GM21529 (cell line): Measurements from ENCODE around the gene STH.
"Not testable (repeated sequence)": the region's sequence is repeated elsewhere in the genome, so short reads cannot be mapped to it uniquely, and the experiment has no call there.

Experiments
- ATAC-seq: cut with Tn5 transposase; IDR thresholded peaks from one replicate; pipeline ENCODE4 v1.9.1; 2021; ENCODE audit not compliant: unreplicated experiment

The STH gene

DNA sequence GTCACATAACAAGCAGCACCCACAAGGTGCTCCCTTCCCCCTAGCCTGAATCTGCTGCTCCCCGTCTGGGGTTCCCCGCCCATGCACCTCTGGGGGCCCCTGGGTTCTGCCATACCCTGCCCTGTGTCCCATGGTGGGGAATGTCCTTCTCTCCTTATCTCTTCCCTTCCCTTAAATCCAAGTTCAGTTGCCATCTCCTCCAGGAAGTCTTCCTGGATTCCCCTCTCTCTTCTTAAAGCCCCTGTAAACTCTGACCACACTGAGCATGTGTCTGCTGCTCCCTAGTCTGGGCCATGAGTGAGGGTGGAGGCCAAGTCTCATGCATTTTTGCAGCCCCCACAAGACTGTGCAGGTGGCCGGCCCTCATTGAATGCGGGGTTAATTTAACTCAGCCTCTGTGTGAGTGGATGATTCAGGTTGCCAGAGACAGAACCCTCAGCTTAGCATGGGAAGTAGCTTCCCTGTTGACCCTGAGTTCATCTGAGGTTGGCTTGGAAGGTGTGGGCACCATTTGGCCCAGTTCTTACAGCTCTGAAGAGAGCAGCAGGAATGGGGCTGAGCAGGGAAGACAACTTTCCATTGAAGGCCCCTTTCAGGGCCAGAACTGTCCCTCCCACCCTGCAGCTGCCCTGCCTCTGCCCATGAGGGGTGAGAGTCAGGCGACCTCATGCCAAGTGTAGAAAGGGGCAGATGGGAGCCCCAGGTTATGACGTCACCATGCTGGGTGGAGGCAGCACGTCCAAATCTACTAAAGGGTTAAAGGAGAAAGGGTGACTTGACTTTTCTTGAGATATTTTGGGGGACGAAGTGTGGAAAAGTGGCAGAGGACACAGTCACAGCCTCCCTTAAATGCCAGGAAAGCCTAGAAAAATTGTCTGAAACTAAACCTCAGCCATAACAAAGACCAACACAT, at the start of gene STH:
STH (plus strand) TSS at position 264 of the 913 bp plus-strand sequence; CDS start at position 294, 30 bp downstream.
- no peak for ATAC-seq

DNA sequence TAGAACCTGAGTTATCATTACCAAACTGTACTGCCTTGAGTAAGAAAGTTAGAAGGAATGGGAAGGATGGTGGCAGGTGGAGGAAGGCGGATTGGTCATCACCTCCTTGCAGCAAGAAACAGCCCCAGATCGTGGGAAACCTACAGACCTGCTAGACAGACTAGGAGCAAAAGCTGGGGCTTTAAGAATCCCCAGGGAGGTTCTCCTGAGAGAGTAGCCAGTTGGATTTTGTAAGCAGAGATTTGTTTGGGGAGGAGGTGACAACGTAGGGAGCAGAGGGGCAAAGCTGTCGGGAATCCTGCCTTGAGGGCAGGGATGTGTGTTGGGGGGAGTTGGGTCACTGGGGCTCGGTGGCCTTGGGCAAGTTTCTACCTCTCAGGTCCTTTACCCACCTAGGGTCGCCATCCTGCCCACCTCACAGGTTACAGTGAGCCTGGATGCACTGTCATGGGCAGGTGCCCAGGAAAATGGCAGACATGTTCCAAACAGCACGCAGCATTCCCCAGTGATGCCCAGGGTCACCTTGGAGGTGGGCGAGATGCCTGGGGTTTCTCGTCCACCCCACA, 49.2 kb upstream of the STH start:
- no peak for ATAC-seq

GRCh38 chr17:45950888-45951287, 48.2 kb upstream of the STH start:
- no peak for ATAC-seq

DNA sequence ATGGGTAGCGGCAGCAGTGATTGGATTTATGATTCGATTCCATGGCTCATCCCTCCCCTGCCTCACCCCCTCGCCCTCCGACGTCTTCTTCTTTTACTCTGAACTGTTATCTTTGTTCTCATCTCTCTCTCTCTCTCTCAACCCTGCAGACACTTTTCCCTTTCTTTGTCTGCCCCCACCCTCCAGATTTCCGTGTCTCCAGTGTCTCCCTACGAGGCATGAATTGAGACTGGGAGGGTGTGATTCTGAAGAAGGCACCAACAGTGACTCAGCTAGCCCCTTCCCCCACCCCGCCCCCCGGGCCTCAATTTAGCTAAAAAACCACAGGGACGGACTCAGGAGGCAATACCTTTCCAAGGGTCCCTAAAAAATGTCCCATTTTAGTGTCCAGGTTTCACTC, 47.6 kb upstream of the STH start:
- ATAC-seq = no peak

GRCh38 chr17:45951941-45952340, 47.1 kb upstream of the STH start:
- ATAC-seq = no peak

DNA sequence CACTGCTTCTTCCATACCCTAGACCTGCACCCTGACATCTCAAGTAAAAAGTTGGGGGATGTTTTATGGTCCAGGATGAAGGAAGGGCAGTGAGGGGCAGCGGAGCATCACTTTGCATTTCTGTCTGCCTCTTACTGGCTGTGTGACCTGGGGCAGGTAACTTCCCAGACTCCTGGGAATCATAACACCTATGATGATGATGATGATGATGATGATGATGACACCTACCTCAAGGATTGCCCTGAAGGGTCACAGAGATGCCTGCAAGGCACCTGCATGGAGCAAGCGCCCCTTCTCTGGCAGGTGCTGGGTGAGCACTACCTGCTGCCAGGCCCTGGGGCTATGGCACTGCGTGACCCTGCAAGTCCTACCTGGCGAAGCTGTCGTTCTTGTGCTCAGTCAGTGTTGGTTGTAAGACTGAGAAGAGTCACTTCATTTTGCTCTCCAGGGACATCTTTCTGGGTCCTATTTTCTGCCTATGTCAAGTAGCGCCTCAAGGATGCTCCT, 46.2 kb upstream of the STH start:
- ATAC-seq = no peak

DNA sequence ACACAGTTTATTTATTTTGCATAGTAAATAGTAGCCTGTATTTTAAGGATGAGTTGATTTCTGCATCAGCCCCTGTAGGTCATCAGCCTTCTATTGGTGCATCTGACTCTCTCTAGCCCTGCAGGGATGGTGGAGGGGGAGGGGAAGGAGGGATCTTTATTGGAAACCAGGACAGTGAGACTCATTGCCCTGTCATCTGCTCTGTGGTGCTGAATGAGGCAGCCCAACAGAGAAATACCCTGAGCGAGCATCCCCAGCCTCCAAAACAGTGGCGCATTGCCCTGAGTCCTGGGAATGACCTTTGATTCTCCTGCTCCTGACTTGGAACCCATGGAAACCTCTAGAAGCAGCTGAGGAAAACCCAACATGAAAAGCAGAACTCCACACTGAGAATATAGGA, 45.5 kb upstream of the STH start:
- no peak for ATAC-seq

DNA sequence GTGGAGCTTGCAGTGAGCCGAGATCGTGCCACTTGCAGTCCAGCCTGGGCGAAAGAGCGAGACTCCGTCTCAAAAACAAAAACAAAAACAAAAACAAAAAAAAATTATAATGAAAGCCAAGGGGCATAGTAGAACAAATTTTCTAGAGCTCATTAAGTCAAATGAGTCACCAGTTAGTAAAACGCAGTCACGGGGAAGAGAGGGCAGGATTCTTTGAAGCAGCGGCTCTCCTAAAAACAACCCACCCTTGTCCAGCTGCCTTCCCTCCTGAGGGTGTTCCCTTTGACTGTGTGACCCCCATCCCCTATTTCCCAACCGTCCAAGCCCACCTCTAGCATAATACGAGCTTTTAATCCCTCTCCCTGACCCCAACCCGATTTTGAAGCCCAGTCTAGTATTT, 44.1 kb upstream of the STH start:
- ATAC-seq = no peak

GRCh38 chr17:45955326-45955725, 43.7 kb upstream of the STH start:
- ATAC-seq = no peak

- no peak for ATAC-seq
Observed at GRCh38 chr17:45956090-45956489, 43.0 kb upstream of the STH start.

DNA sequence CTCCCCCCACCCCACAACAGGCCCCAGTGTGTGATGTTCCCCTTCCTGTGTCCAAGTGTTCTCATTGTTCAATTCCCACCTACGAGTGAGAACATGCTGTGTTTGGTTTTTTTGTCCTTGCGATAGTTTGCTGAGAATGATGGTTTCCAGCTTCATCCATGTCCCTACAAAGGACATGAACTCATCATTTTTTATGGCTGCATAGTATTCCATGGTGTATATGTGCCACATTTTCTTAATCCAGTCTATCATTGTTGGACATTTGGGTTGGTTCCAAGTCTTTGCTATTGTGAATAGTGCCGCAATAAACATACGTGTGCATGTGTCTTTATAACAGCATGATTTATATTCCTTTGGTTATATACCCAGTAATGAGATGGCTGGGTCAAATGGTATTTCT, 42.3 kb upstream of the STH start:
- ATAC-seq = not testable (repeated sequence)

DNA sequence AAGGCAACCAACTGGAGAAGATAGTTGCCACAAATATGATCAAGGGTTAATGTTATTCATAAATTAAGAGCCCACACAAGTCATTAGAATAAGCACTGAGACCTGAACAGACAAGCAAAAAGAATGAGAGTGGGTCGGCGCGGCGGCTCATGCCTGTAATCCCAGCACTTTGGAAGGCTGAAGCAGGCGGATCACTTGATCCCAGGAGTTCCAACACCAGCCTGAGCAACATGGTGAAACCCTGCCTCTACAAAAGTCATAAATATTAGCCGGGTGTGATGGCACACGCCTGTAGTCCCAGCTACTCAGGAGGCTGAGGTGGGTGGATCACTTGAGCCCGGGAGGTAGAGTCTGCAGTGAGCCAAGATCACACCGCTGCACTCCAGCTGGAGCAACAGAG, 40.7 kb upstream of the STH start:
- no peak for ATAC-seq

DNA sequence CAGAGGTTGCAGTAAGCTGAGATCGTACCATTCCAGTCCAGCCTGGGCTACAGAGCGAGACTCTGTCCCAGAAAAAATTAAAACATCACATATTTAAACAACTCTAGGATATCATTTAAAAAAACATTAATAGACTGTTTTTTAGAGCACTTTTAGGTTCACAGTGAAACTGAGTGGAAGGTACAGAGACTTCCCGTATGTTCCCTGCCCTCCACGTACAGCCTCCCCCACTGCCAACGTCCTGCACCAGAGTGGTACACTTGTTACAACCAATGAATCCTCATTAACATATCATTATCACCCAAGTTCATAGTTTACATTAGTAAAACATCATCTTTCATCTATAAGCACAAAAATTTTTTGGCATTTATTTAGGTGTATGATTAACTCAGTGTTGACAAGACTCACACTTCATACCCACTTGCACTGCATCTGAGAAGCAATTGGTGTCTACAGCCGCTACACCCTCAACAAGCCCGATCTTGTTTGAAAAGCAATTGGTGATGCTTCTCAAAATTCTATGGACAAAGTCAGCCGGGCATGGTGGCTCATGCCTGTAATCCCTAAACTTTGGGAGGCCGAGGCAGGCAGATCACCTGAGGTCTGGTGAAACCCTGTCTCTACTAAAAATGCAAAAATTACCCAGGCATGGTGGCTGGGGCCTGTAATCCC, 39.9 kb upstream of the STH start:
- ATAC-seq = no peak

DNA sequence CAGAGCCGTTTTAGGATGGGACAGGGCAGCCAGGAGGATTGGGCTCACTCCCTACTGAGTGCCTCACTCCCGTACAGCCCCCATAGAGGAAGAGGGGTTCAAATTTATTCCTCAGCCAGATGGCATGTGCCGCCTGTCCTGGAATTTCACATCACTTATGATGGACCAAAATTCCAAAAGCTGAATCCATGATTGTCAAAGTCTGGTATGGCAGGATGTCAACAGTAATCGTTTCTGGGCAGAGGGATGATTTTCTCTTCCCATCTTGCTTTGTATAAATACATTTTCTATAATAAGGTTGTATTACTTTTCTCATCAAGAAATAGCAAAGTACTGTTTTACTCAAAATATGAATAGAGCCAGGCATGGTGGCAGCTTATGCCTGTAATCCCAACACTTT, 38.7 kb upstream of the STH start:
- no peak for ATAC-seq

DNA sequence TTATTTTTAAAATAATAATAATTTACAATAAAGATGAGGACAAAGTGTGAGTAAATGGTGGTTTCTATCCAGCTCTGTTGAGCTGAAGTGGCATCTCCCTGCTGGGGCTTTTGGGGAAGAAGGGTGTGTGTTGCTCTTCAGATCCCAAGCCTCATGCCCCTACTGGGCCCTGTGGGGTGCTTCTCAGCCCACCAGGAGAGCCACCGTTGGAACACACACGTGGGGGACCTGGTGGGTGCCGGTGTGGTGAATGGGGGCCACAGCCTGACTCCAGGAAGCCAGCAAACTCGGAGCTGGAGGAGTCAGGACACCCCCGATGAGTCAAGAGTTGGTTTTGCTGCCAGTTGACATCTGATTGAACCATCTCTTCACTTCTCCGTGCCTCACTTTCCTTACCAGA, 37.8 kb upstream of the STH start:
- ATAC-seq = no peak

- ATAC-seq = no peak
Observed at GRCh38 chr17:45962221-45962972, 36.7 kb upstream of the STH start.

GRCh38 chr17:45963283-45963682, 35.8 kb upstream of the STH start:
- ATAC-seq = no peak

- ATAC-seq = no peak
Observed at GRCh38 chr17:45963889-45964288, 35.2 kb upstream of the STH start.

DNA sequence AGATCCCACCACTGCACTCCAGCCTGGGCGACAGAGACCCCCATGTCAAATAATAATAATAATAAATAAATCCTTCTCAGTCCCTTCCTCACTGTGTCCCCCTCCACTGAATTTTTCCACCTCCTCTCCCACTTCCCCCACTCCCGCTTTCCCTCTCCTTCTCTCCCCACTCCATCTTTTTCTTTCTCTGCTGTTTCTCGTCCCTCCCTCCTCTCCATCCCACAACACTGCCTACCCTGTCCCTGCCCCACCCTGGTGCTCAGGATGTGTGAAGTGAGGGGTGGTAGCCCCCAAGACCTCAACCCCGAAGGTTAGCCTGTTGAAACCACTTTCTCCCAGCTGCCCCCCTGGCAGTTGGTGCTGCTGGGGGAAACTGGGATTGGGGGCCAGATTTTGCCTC, 34.4 kb upstream of the STH start:
- no peak for ATAC-seq

DNA sequence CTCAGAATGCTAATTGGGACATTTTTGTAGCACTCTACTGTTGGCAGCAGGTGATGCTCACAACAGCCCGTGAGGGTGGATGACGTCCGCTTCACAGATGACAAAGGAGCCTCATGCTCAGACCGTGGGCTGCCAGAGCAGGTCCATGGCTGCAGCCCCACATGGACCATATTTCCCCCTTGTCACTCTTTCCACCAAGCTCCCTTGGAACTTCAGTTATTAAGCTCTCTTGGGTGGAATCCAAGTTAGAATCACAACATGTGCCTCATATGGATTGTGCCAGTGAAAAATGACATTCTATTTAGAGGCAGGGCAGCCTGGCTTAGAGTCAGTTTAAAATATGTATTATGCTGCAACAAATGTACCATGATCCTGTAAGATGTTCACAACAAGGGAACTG, 33.2 kb upstream of the STH start:
- ATAC-seq = no peak

- ATAC-seq = no peak
Observed at GRCh38 chr17:45966606-45967280, 32.3 kb upstream of the STH start.
